Cardiac muscle cell (in vitro differentiated cells and primary cell): Measurements from ENCODE around the gene P2RY11. TPM values are rescaled to one million over a fixed set of nuclear protein-coding genes. Genes with fewer than 3 reads are reported as not detected.

Source experiments
- DNase-seq, 2 donors: peaks; one replicate each; pipeline versions ENCODE4 v3.0.0 to v3.0.0-alpha.2; 2010 to 2017; ENCODE audit warnings: low read depth in 1 of 2, low spot score in 1 of 2
- H3K27ac ChIP-seq: fragments of 200-600 bp; sonication (generic); 2 replicates; pipeline ENCODE4 v1.5.1; 2016
- H3K27me3 ChIP-seq: fragments of 200-600 bp; sonication (generic); 2 replicates; pipeline ENCODE4 v1.6.0; 2016; ENCODE audit warnings: control low read depth
- H3K36me3 ChIP-seq: fragments of 200-600 bp; sonication (generic); 2 replicates; pipeline ENCODE4 v1.5.1; 2016; ENCODE audit warnings: control low read depth
- H3K4me1 ChIP-seq: fragments of 200-600 bp; sonication (generic); 2 replicates; pipeline ENCODE4 v1.8.1; 2017; ENCODE audit warnings: low read depth, mild to moderate bottlenecking, mixed run types
- H3K4me3 ChIP-seq: fragments of 200-600 bp; sonication (generic); 2 replicates; pipeline ENCODE4 v1.5.1; 2016; ENCODE audit warnings: mild to moderate bottlenecking
- H3K9me3 ChIP-seq: fragments of 200-600 bp; sonication (generic); 2 replicates; pipeline ENCODE4 v1.5.1; 2017; ENCODE audit warnings: low read depth, mild to moderate bottlenecking, control low read depth
- polyA plus RNA-seq: library from polyadenylated mRNA; unstranded; fragments of >200 nt; fragmentation: Nextera tagmentation; extraction: Ambion mirVana; gene quantifications from 2 replicates; pipeline ENCODE4 v1.2.1, GENCODE V29; 2016
- total RNA-seq: library from RNA; depleted of rRNA; stranded (reverse); fragments of >200 nt; gene quantifications from 2 replicates; pipeline ENCODE4 v1.2.3, GENCODE V29; 2016
- TF ChIP-seq, protein P1 (sequence below): IDR thresholded peaks from 2 replicates; pipeline ENCODE4 v1.5.1; 2012; ENCODE audit warnings: low read depth, mild to moderate bottlenecking, low read length

P2RY11 gene
- total and polyA plus RNA-seq, 2 experiments from 2014 or later: 13.7 to 14.1 TPM

GRCh38 chr19:10085641-10086590 is 25.6 kb upstream of the P2RY11 start, which contains the start of gene SHFL:
Gene SHFL, plus strand, starts transcription at chr19:10086317. Its CDS starts 111 bp downstream, at chr19:10086428.
- Histone ChIP-seq H3K27me3 (peaks cover 32% of the 10 kb centered on the region), H3K4me1 (no peaks in the 10 kb centered on the region), H3K27ac (no peak within 1 kb of the TSS), H3K4me3 (peak within 1 kb of the TSS; percentile 62), H3K36me3 (no peaks in the 10 kb centered on the region), H3K9me3 (no peaks in the 10 kb centered on the region)
- TF ChIP-seq, protein P1, sequence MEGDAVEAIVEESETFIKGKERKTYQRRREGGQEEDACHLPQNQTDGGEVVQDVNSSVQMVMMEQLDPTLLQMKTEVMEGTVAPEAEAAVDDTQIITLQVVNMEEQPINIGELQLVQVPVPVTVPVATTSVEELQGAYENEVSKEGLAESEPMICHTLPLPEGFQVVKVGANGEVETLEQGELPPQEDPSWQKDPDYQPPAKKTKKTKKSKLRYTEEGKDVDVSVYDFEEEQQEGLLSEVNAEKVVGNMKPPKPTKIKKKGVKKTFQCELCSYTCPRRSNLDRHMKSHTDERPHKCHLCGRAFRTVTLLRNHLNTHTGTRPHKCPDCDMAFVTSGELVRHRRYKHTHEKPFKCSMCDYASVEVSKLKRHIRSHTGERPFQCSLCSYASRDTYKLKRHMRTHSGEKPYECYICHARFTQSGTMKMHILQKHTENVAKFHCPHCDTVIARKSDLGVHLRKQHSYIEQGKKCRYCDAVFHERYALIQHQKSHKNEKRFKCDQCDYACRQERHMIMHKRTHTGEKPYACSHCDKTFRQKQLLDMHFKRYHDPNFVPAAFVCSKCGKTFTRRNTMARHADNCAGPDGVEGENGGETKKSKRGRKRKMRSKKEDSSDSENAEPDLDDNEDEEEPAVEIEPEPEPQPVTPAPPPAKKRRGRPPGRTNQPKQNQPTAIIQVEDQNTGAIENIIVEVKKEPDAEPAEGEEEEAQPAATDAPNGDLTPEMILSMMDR: no peak
- DNase-seq: peak; percentile 42 to 71

DNA sequence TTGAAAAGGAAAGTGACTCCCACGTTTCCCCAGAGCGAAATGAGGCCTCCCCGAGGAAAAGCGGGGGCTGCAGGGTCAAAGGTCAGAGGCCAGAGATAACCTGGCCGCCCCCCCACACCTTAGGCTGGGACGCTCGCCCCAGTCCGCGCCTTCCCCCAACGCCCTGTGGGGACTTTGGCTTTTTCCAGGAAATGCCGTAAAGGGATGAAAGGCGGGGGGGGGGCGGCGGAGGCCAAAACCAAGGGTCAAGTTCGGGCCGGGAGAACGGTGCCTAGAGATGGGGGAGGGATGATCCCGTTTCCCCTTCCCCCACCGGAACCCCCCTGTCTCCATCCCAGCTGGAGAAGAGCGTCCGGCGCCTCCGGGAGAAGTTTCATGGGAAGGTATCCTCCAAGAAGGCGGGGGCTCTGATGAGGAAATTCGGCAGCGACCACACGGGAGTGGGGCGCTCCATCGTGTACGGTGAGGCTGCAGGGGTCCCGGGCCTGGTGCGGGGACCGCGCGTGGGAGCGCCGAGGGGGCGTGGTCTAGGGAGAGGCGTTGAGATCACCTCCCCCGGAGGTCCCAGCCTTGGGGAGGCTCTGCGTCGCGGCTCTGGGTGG is 24.8 kb upstream of the P2RY11 start:
- DNase-seq: peak in 1 of 2 donors; percentile 22
- Histone ChIP-seq H3K27me3 (peaks cover 32% of the 10 kb centered on the region), H3K36me3 (no peaks in the 10 kb centered on the region), H3K27ac (no peak overlapping the region), H3K4me3 (peak overlapping the region; percentile 62), H3K9me3 (no peaks in the 10 kb centered on the region), H3K4me1 (no peaks in the 10 kb centered on the region)
- TF ChIP-seq, protein P1: no peak

- H3K27ac ChIP-seq: no peak overlapping the region
- H3K4me1 ChIP-seq: no peaks in the 10 kb centered on the region
- TF ChIP-seq, protein P1: no peak
- no peaks in the 10 kb centered on the region for H3K9me3 ChIP-seq
- no peak overlapping the region for H3K4me3 ChIP-seq
- DNase-seq: no peak
- peaks cover 32% of the 10 kb centered on the region for H3K27me3 ChIP-seq
- H3K36me3 ChIP-seq: no peaks in the 10 kb centered on the region
These were observed 24.0 kb upstream of the P2RY11 start for GRCh38 chr19:10087296-10088061.

- Histone ChIP-seq H3K27me3 (peaks cover 25% of the 10 kb centered on the region), H3K4me1 (no peaks in the 10 kb centered on the region), H3K9me3 (no peaks in the 10 kb centered on the region), H3K27ac (no peak overlapping the region), H3K36me3 (no peaks in the 10 kb centered on the region), H3K4me3 (no peak overlapping the region)
- TF ChIP-seq, protein P1: no peak
- no peak for DNase-seq
These were observed 22.4 kb upstream of the P2RY11 start for GRCh38 chr19:10088949-10089554.

- Histone ChIP-seq H3K9me3 (no peaks in the 10 kb centered on the region), H3K36me3 (no peaks in the 10 kb centered on the region), H3K27me3 (peaks cover 24% of the 10 kb centered on the region), H3K4me3 (no peak overlapping the region), H3K4me1 (no peaks in the 10 kb centered on the region), H3K27ac (no peak overlapping the region)
- TF ChIP-seq, protein P1: no peak
- DNase-seq: no peak
These were observed 21.6 kb upstream of the P2RY11 start for GRCh38 chr19:10089801-10090375.
